Neuron (in vitro differentiated cells): ENCODE results near the gene MMP7.

Experiments
- H2AFZ ChIP-seq: one replicate; pipeline ENCODE4 v1.6.1; 2013; ENCODE audit warnings: low read depth, mild to moderate bottlenecking, inconsistent platforms, low read length, moderate library complexity
- H3K27me3 ChIP-seq: one replicate; pipeline ENCODE4 v1.6.1; 2013; ENCODE audit warnings: low read length; ENCODE audit not compliant: insufficient read depth
- H3K36me3 ChIP-seq: one replicate; pipeline ENCODE4 v1.6.1; 2013; ENCODE audit warnings: low read length; ENCODE audit not compliant: insufficient read depth
- H3K4me1 ChIP-seq: one replicate; pipeline ENCODE4 v1.6.1; 2013; ENCODE audit warnings: low read length; ENCODE audit not compliant: insufficient read depth
- H3K4me3 ChIP-seq: 2 replicates; pipeline ENCODE4 v1.5.1; 2013; ENCODE audit warnings: mild to moderate bottlenecking, low read length, moderate library complexity
- H3K9me3 ChIP-seq: one replicate; pipeline ENCODE4 v1.6.1; 2013; ENCODE audit warnings: low read length

The MMP7 gene

GRCh38 chr11:102499931-102500330 lies 30.6 kb downstream of the MMP7 start:
- H3K9me3 ChIP-seq, result no peaks in the 10 kb centered on the region
- no peak overlapping the region for H3K4me3 ChIP-seq
- H2AFZ ChIP-seq, result no peak overlapping the region

GRCh38 chr11:102499151-102499550 lies 31.4 kb downstream of the MMP7 start:
- Histone ChIP-seq H3K27me3 (no peaks in the 10 kb centered on the region), H3K4me1 (no peaks in the 10 kb centered on the region), H3K36me3 (no peaks in the 10 kb centered on the region), H3K9me3 (no peaks in the 10 kb centered on the region), H2AFZ (no peak overlapping the region), H3K4me3 (no peak overlapping the region)

More at GRCh38 chr11:102499931-102500330, 30.6 kb downstream of the MMP7 start:
- Histone ChIP-seq H3K4me1 (no peaks in the 10 kb centered on the region), H3K27me3 (no peaks in the 10 kb centered on the region), H3K36me3 (no peaks in the 10 kb centered on the region)

- no peaks in the 10 kb centered on the region for H3K4me1 ChIP-seq
- H3K4me3 ChIP-seq, result no peak overlapping the region
- no peaks in the 10 kb centered on the region for H3K27me3 ChIP-seq
- H2AFZ ChIP-seq, result no peak overlapping the region
- H3K9me3 ChIP-seq, result no peaks in the 10 kb centered on the region
- no peaks in the 10 kb centered on the region for H3K36me3 ChIP-seq
Measured at GRCh38 chr11:102497061-102497460, 33.5 kb downstream of the MMP7 start.

- Histone ChIP-seq H3K36me3 (no peaks in the 10 kb centered on the region), H3K4me3 (no peak overlapping the region), H3K4me1 (no peaks in the 10 kb centered on the region), H3K27me3 (no peaks in the 10 kb centered on the region), H2AFZ (no peak overlapping the region), H3K9me3 (no peaks in the 10 kb centered on the region)
Measured at GRCh38 chr11:102495161-102496042, 35.1 kb downstream of the MMP7 start.

- H3K9me3 ChIP-seq, result no peaks in the 10 kb centered on the region
- H3K4me3 ChIP-seq, result no peak overlapping the region
- no peaks in the 10 kb centered on the region for H3K27me3 ChIP-seq
- H3K4me1 ChIP-seq, result no peaks in the 10 kb centered on the region
- H2AFZ ChIP-seq, result no peak overlapping the region
- H3K36me3 ChIP-seq, result no peaks in the 10 kb centered on the region
Measured at GRCh38 chr11:102494216-102494615, 36.3 kb downstream of the MMP7 start.

- Histone ChIP-seq H3K4me3 (no peak overlapping the region), H3K36me3 (no peaks in the 10 kb centered on the region), H3K4me1 (no peaks in the 10 kb centered on the region), H3K27me3 (peaks cover 5% of the 10 kb centered on the region), H2AFZ (no peak overlapping the region), H3K9me3 (no peaks in the 10 kb centered on the region)
Measured at GRCh38 chr11:102493524-102493923, 37.0 kb downstream of the MMP7 start.

GRCh38 chr11:102491969-102492368 lies 38.6 kb downstream of the MMP7 start:
- Histone ChIP-seq H3K36me3 (no peaks in the 10 kb centered on the region), H3K4me3 (no peak overlapping the region), H3K4me1 (no peaks in the 10 kb centered on the region), H3K27me3 (peaks cover 7% of the 10 kb centered on the region), H2AFZ (no peak overlapping the region), H3K9me3 (no peaks in the 10 kb centered on the region)

- no peaks in the 10 kb centered on the region for H3K4me1 ChIP-seq
- H3K36me3 ChIP-seq, result no peaks in the 10 kb centered on the region
- no peak overlapping the region for H2AFZ ChIP-seq
- H3K4me3 ChIP-seq, result no peak overlapping the region
- peaks cover 7% of the 10 kb centered on the region for H3K27me3 ChIP-seq
- H3K9me3 ChIP-seq, result no peaks in the 10 kb centered on the region
Measured at GRCh38 chr11:102489186-102490145, 41.1 kb downstream of the MMP7 start.

GRCh38 chr11:102488208-102488607 lies 42.3 kb downstream of the MMP7 start:
- no peaks in the 10 kb centered on the region for H3K36me3 ChIP-seq
- H3K4me1 ChIP-seq, result no peaks in the 10 kb centered on the region
- no peak overlapping the region for H3K4me3 ChIP-seq
- no peaks in the 10 kb centered on the region for H3K9me3 ChIP-seq
- peaks cover 7% of the 10 kb centered on the region for H3K27me3 ChIP-seq
- H2AFZ ChIP-seq, result no peak overlapping the region

GRCh38 chr11:102487214-102487613 lies 43.3 kb downstream of the MMP7 start:
- H3K9me3 ChIP-seq, result no peaks in the 10 kb centered on the region

GRCh38 chr11:102486584-102486983 lies 44.0 kb downstream of the MMP7 start:
- Histone ChIP-seq H3K27me3 (peaks cover 7% of the 10 kb centered on the region), H3K4me3 (no peak overlapping the region), H3K4me1 (no peaks in the 10 kb centered on the region), H3K36me3 (no peaks in the 10 kb centered on the region), H3K9me3 (no peaks in the 10 kb centered on the region), H2AFZ (no peak overlapping the region)

More at GRCh38 chr11:102487214-102487613, 43.3 kb downstream of the MMP7 start:
- no peaks in the 10 kb centered on the region for H3K4me1 ChIP-seq
- no peak overlapping the region for H2AFZ ChIP-seq
- no peaks in the 10 kb centered on the region for H3K36me3 ChIP-seq
- peaks cover 7% of the 10 kb centered on the region for H3K27me3 ChIP-seq
- H3K4me3 ChIP-seq, result no peak overlapping the region

- no peak overlapping the region for H2AFZ ChIP-seq
- no peaks in the 10 kb centered on the region for H3K4me1 ChIP-seq
- peaks cover 7% of the 10 kb centered on the region for H3K27me3 ChIP-seq
- no peaks in the 10 kb centered on the region for H3K36me3 ChIP-seq
- H3K4me3 ChIP-seq, result no peak overlapping the region
- no peaks in the 10 kb centered on the region for H3K9me3 ChIP-seq
Measured at GRCh38 chr11:102485095-102485722, 45.3 kb downstream of the MMP7 start.

- no peaks in the 10 kb centered on the region for H3K4me1 ChIP-seq
- H3K36me3 ChIP-seq, result no peaks in the 10 kb centered on the region
- no peak overlapping the region for H2AFZ ChIP-seq
- H3K27me3 ChIP-seq, result peaks cover 4% of the 10 kb centered on the region
- no peak overlapping the region for H3K4me3 ChIP-seq
- no peaks in the 10 kb centered on the region for H3K9me3 ChIP-seq
Measured at GRCh38 chr11:102482433-102482832, 48.1 kb downstream of the MMP7 start.
